ENCODE results near the gene RTL3.
"Not testable (repeated sequence)": the region's sequence is repeated elsewhere in the genome, so short reads cannot be mapped to it uniquely, and the experiment has no call there.

The RTL3 gene

GRCh38 chrX:78658845-78659744 is at the start of gene RTL3:
RTL3 (minus strand) TSS chrX:78659328; CDS start chrX:78658420, 908 bp downstream.
- DNase-seq (ENCODE audit: low spot score) = peak; percentile 24

GRCh38 chrX:78708816-78709215 is 49.7 kb upstream of the RTL3 start:
- no peak for DNase-seq (ENCODE audit: low spot score)

- no peak for DNase-seq (ENCODE audit: low spot score)
These were observed 49.1 kb upstream of the RTL3 start for GRCh38 chrX:78708262-78708661.

GRCh38 chrX:78706071-78706470 is 46.9 kb upstream of the RTL3 start:
- no peak for DNase-seq (ENCODE audit: low spot score)

- DNase-seq (ENCODE audit: low spot score) = no peak
These were observed 34.4 kb upstream of the RTL3 start for GRCh38 chrX:78693536-78693935.

GRCh38 chrX:78693012-78693411 is 33.9 kb upstream of the RTL3 start:
- no peak for DNase-seq (ENCODE audit: low spot score)

GRCh38 chrX:78687586-78687985 is 28.5 kb upstream of the RTL3 start:
- no peak for DNase-seq (ENCODE audit: low spot score)

GRCh38 chrX:78673246-78673645 is 14.1 kb upstream of the RTL3 start:
- no peak for DNase-seq (ENCODE audit: low spot score)

- no peak for DNase-seq (ENCODE audit: low spot score)
These were observed 6.2 kb upstream of the RTL3 start for GRCh38 chrX:78665342-78665741.

GRCh38 chrX:78661836-78662235 is 2.7 kb upstream of the RTL3 start:
- no peak for DNase-seq (ENCODE audit: low spot score)

GRCh38 chrX:78659955-78660354 is 827 bp upstream of the RTL3 start:
- no peak for DNase-seq (ENCODE audit: low spot score)

GRCh38 chrX:78658414-78658813 is 714 bp downstream of the RTL3 start:
- DNase-seq (ENCODE audit: low spot score) = no peak

- DNase-seq (ENCODE audit: low spot score) = no peak
These were observed 3.5 kb downstream of the RTL3 start for GRCh38 chrX:78655642-78656041.

GRCh38 chrX:78653118-78653822 is 5.9 kb downstream of the RTL3 start:
- DNase-seq (ENCODE audit: low spot score) = peak; percentile 41

- DNase-seq (ENCODE audit: low spot score) = no peak
These were observed 8.2 kb downstream of the RTL3 start for GRCh38 chrX:78650906-78651437.

- DNase-seq (ENCODE audit: low spot score) = no peak
These were observed 15.3 kb downstream of the RTL3 start for GRCh38 chrX:78643874-78644273.

- no peak for DNase-seq (ENCODE audit: low spot score)
These were observed 16.0 kb downstream of the RTL3 start for GRCh38 chrX:78643096-78643495.

GRCh38 chrX:78636096-78636495 is 23.0 kb downstream of the RTL3 start:
- DNase-seq (ENCODE audit: low spot score) = not testable (repeated sequence)

GRCh38 chrX:78624962-78625909 is 33.9 kb downstream of the RTL3 start:
- no peak for DNase-seq (ENCODE audit: low spot score)

- DNase-seq (ENCODE audit: low spot score) = no peak
These were observed 34.7 kb downstream of the RTL3 start for GRCh38 chrX:78624426-78624825.

GRCh38 chrX:78622831-78623230 is 36.3 kb downstream of the RTL3 start:
- no peak for DNase-seq (ENCODE audit: low spot score)

GRCh38 chrX:78619834-78620233 is 39.3 kb downstream of the RTL3 start:
- no peak for DNase-seq (ENCODE audit: low spot score)

Data from hepatic stellate cell (primary cell).